ENCODE results near the gene DNER.
"Not testable (repeated sequence)": the region's sequence is repeated elsewhere in the genome, so short reads cannot be mapped to it uniquely, and the experiment has no call there.

DNER gene

GRCh38 chr2:229380101-229380625, 334.2 kb downstream of the DNER start:
- no peak for DNase-seq

GRCh38 chr2:229378386-229378785, 336.0 kb downstream of the DNER start:
- peak in 1 of 2 donors; percentile 3 for DNase-seq

GRCh38 chr2:229376866-229377265, 337.5 kb downstream of the DNER start:
- DNase-seq, result no peak

- DNase-seq, result no peak
Observed at GRCh38 chr2:229375251-229375650, 339.1 kb downstream of the DNER start.

- DNase-seq, result not testable (repeated sequence)
Observed at GRCh38 chr2:229373311-229373710, 341.0 kb downstream of the DNER start.

DNA sequence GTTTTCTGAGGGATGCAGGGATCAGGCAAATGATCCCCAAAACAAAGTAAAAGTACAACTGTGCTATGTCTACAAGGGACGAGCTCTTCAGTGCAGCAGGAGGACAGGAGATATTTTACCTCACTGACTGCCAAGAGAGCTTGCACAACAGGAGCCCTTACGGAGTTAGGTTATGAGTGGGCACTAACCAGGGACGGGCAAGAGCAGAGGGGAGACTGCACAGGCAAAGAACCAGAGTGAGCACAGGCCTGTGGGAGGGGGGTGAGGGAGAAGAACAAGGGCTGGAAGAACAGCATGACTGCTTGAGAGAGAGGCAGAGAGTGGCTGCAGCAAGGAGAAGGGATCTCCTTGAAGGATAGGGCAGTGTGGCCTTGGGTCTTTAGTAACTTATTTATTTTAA, 342.1 kb downstream of the DNER start:
- no peak for DNase-seq

GRCh38 chr2:229371086-229371485, 343.3 kb downstream of the DNER start:
- DNase-seq, result no peak

DNA sequence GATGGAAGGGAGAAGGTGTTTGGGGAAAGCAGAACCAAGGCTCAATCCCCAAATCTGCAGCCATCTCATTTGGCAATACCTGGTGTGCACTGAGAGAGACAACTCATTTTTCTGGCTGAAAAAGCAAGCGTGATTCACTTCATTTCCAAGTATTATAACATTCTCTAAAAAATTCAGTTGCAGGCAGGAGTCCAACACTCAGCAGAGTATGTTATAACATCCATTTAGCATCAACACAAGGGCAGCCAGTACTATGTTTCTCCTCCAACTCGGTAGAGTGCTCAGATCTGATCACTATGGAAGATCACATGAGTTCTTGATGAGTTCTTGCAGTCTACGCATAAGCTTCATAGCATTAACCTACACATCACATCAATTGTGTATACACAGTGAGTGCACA, 343.8 kb downstream of the DNER start:
- DNase-seq, result no peak

GRCh38 chr2:229363185-229363814, 351.1 kb downstream of the DNER start:
- no peak for DNase-seq

DNA sequence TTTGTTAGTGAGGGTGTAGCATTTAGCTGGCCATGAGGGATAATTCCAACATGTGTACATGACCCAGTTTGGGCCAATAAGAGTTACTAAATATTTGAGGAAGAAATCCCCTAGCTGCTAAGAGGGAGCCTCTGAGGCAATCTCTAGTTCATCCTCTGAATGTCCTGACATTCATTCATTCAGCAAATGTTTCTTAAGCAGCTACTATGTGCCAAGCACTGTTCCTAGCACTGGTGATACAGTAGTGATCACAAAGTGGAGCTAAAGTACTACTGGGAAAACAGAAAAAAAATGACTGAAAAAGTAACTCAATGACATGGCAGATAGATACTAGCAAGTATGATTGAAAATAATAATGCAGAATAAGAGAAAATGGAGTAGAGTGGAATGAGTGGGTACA, 363.5 kb downstream of the DNER start:
- DNase-seq, result peak in 1 of 2 donors; percentile 47

DNA sequence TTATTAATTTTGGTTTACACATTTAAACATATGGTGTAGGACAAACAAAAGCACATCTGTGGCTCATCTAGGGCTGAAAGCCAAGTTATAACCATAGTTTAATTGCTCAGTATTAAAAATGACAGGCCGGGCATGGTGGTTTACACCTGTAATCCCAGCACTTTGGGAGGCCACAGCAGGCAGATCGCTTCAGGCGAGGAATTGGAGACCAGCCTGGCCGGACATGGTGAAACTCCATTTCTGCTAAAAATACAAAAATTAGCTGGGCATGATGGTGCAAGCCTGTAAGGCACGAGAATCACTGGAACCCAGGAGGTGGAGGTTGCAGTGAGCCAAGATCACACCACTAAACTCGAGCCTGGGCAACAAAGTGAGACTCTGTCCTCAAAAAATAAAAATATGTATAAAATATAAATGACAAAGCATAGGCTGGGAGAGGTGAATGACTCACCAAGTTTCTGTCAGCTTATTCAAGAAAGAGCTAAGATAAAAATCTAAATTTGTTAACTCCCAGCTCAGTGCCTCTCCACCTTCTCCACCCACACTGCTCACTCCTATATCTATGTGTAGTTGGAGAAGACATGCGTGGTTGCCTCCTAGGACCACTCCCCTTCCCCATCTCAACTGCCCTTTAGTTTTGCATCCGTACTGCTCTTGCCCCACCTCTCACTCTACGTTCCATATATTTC, 364.1 kb downstream of the DNER start:
- DNase-seq, result no peak

DNA sequence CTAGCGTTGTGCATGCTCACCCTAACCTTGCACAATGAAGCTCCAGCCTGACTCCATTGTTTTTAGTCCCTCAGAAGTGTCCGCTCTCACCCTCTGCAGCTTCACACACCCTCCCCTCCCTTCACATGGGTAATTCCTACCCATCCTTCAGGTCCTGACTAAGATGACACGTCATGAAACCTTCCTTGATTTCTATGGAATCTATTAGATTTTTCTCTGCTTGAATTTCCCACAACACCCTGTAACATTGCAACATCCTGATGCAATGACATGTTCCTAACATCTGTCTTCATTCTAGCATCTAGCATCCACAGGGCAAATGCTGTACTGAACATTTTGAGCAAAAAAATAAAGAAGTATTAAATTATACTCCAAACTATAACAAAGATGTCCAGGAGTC, 366.2 kb downstream of the DNER start:
- no peak for DNase-seq

DNA sequence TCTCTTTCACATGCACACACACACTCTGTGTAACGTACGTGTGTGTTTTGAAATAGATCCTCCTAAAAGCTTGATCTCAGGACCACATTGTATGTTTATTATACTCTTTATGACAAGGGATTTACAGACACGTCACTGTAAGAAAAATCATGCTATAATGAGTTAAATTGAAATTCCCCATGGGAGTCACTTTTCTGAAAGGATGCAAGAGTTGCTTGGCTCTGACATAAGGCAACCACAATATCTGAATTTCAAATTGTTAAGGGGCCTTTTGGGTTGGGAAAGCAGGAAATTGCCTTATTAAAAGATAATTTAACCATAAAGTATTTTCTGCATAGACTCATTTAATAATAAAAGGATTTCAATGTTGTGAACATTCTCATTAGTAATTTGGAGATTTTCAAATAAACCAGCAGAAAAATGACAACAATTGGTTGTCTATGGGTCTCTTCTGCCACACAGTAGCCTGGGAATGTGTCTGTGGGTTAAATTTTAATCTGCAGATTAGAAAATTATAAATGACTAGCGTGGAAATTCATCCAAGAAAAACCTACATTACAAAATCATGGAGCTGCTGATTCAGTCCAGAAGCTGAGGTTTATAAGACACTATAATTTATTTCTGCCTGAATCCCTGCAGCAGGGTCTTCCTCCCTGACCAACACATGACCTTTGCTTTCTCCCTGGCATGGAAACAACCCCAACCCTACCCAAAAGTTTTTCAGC, 367.4 kb downstream of the DNER start:
- no peak for DNase-seq

GRCh38 chr2:229344955-229345354, 369.4 kb downstream of the DNER start:
- no peak for DNase-seq

- no peak for DNase-seq
Observed at GRCh38 chr2:229344151-229344551, 370.2 kb downstream of the DNER start.

- DNase-seq, result no peak
Observed at GRCh38 chr2:229343661-229344060, 370.7 kb downstream of the DNER start.

GRCh38 chr2:229342376-229342775, 372.0 kb downstream of the DNER start:
- peak; percentile 22 to 32 for DNase-seq

GRCh38 chr2:229340086-229340760, 374.1 kb downstream of the DNER start:
- DNase-seq, result peak; percentile 12 to 65

DNA sequence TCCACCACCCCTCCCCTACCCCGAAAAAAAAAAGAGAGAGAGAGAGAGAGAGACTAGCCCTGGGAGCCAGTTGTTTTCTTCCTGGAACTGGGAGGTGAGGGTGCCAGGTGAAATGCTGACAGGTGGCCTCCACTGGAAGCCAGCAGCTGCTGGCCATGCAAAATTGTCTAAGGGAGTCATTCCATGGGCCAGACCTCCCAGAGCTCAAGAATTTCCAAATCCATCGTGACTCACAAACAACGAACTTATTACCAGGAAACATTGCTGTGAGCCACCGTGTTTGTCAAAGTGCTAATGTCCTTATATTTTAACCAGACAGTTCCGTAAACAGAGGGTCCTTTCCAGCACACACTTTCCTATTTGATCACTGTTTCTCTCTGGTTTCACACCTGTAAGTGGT, 374.7 kb downstream of the DNER start:
- DNase-seq, result peak in 1 of 2 donors; percentile 20

GRCh38 chr2:229339171-229339570, 375.2 kb downstream of the DNER start:
- DNase-seq, result not testable (repeated sequence)

- DNase-seq, result no peak
Observed at GRCh38 chr2:229335877-229336346, 378.4 kb downstream of the DNER start.

- DNase-seq, result no peak
Observed at GRCh38 chr2:229335330-229335729, 379.0 kb downstream of the DNER start.

- DNase-seq, result peak; percentile 94 to 97
Observed at GRCh38 chr2:229330952-229331351, 383.4 kb downstream of the DNER start.
